Vagina (tissue), 2 donors: Measurements from ENCODE around the gene MED12L.

ENCODE experiments used
- CTCF ChIP-seq, 3 experiments: fragments of 450-650 bp in 2 of 3; fragments of 200-600 bp in 1 of 3; sonication (generic) in 1 of 3; IDR thresholded peaks; one replicate each; pipeline ENCODE4 v1.5.1; 2017 to 2019; ENCODE audit warnings: antibody characterized with exemption in 3 of 3, mild to moderate bottlenecking in 2 of 3, moderate library complexity in 2 of 3
- POLR2A ChIP-seq, 2 donors: fragments of 450-650 bp; IDR thresholded peaks; one replicate each; pipeline ENCODE4 v1.6.1; 2017; ENCODE audit warnings: antibody characterized with exemption in 2 of 2, mild to moderate bottlenecking in 2 of 2, moderate library complexity in 2 of 2
- POLR2AphosphoS5 ChIP-seq, 2 donors: sonication (generic); formaldehyde crosslinking; IDR thresholded peaks; one replicate each; pipeline ENCODE4 v1.9.0; 2017; ENCODE audit warnings: antibody characterized with exemption in 2 of 2, mild to moderate bottlenecking in 2 of 2, low read depth in 1 of 2; ENCODE audit not compliant: insufficient read depth in 1 of 2

GRCh38 chr3:151395806-151396205 is 310.3 kb downstream of the MED12L start:
- TF ChIP-seq POLR2A (IDR thresholded peaks at IDR 0.05) (no peak), CTCF (IDR thresholded peaks at IDR 0.05) (no peak), POLR2AphosphoS5 (IDR thresholded peaks at IDR 0.05; ENCODE audit: insufficient read depth in 1 of 2, low read depth in 1 of 2) (peak in 1 of 2 donors; percentile 26)
